Spleen (tissue), 11 donors: Measurements from ENCODE around the gene IGF1R. TPM values are rescaled to one million over a fixed set of nuclear protein-coding genes. Genes with fewer than 3 reads are reported as not detected.

Experiments
- DNase-seq: peaks from one replicate; pipeline ENCODE4 v3.0.0-alpha.2; 2020
- H3K27ac ChIP-seq, 8 donors: fragments of 200-600 bp; sonication (generic) in 7 of 8; 1 replicate in 4 of 8; 2 replicates in 4 of 8; pipeline versions ENCODE4 v1.5.0 to v1.8.0; 2016 to 2021; ENCODE audit warnings: inconsistent platforms in 4 of 8, mild to moderate bottlenecking in 4 of 8, moderate library complexity in 1 of 8
- H3K27me3 ChIP-seq, 7 donors: fragments of 200-600 bp; sonication (generic) in 6 of 7; replicated peaks in 1 of 7; 1 replicate in 4 of 7; 2 replicates in 3 of 7; pipeline versions ENCODE4 v1.5.0 to v1.8.0; 2016 to 2021; ENCODE audit warnings: inconsistent platforms in 3 of 7, mild to moderate bottlenecking in 1 of 7
- H3K36me3 ChIP-seq, 6 donors: fragments of 200-600 bp; sonication (generic) in 5 of 6; 1 replicate in 4 of 6; 2 replicates in 2 of 6; pipeline versions ENCODE4 v1.5.0 to v1.8.0; 2016 to 2021; ENCODE audit warnings: inconsistent platforms in 2 of 6
- H3K4me1 ChIP-seq, 6 donors: fragments of 200-600 bp; sonication (generic) in 5 of 6; 1 replicate in 3 of 6; 2 replicates in 3 of 6; pipeline versions ENCODE4 v1.5.0 to v1.8.0; 2016 to 2021; ENCODE audit warnings: inconsistent platforms in 3 of 6
- H3K4me3 ChIP-seq, 8 donors: fragments of 200-600 bp; sonication (generic) in 7 of 8; 1 replicate in 4 of 8; 2 replicates in 4 of 8; pipeline versions ENCODE4 v1.5.0 to v1.8.0; 2016 to 2021; ENCODE audit warnings: inconsistent platforms in 4 of 8, mild to moderate bottlenecking in 4 of 8, moderate library complexity in 2 of 8
- H3K9me3 ChIP-seq, 8 donors: fragments of 200-600 bp; sonication (generic) in 7 of 8; 1 replicate in 4 of 8; 2 replicates in 4 of 8; pipeline versions ENCODE4 v1.5.0 to v1.8.0; 2016 to 2021; ENCODE audit warnings: inconsistent platforms in 4 of 8
- CTCF ChIP-seq, 11 experiments: fragments of 200-600 bp in 7 of 11; fragments of 450-650 bp in 4 of 11; sonication (generic) in 4 of 11; IDR thresholded peaks in 8 of 11; conservative IDR thresholded peaks in 3 of 11; 1 replicate in 7 of 11; 2 replicates in 4 of 11; pipeline versions ENCODE4 v1.4.0 to v1.8.0; 2016 to 2021; ENCODE audit warnings: antibody characterized with exemption in 11 of 11, inconsistent platforms in 4 of 11, mild to moderate bottlenecking in 1 of 11
- POLR2A ChIP-seq, 3 donors: fragments of 450-650 bp; IDR thresholded peaks; one replicate each; pipeline ENCODE4 v1.5.1; 2017; ENCODE audit warnings: antibody characterized with exemption in 3 of 3, mild to moderate bottlenecking in 1 of 3
- POLR2AphosphoS5 ChIP-seq, 3 donors: sonication (generic); formaldehyde crosslinking; IDR thresholded peaks; one replicate each; pipeline ENCODE4 v1.5.1; 2017; ENCODE audit warnings: antibody characterized with exemption in 3 of 3
- WGBS, 5 donors: extraction: QIAGEN DNeasy Blood & Tissue Kit in 3 of 5; methylation state at CpG; one replicate each; pipeline versions ENCODE4 v1.1.5 to v1.1.7; 2013 to 2018; 5-methylcytosine and 5-hydroxymethylcytosine counted together
- intact Hi-C: fragments of 100-400 bp; cut with DNase I; formaldehyde crosslinking; loops from one replicate; pipeline ENCODE4 v1.15.0; 2023; ENCODE audit warnings: low total_unique reads
- polyA plus RNA-seq, 3 donors: library from polyadenylated mRNA; stranded (reverse); fragments of 200-250 nt; gene quantifications; one replicate each; pipeline ENCODE4 v1.2.1, GENCODE V29; 2013
- total RNA-seq, 7 donors: library from RNA; depleted of rRNA in 3 of 7; stranded (reverse); fragments of >200 nt in 3 of 7; fragmentation: NEBNext Ultra II Directional in 4 of 7; extraction: Animal tissue kit (Norgen Biotek cat#: 25700) in 4 of 7; gene quantifications; one replicate each; pipeline versions ENCODE4 v1.1.0 to v1.2.1, GENCODE V29; 2016 to 2021
- donor health status: healthy with polysubstance abuse.
- donor health status: DM: no; HTN: no; CAD: no; lungs with moderate emphysema.
- donor health status: DM: no; HTN: no; CAD: no.
- donor health status: Bipolar disorder and iron deficiency.
- donor health status: healthy.
- donor health status: DM: no; HTN: no; CAD: no.
- donor health status: DM: yes; HTN: yes; CAD: no.

IGF1R gene
- total and polyA plus RNA-seq, 10 donors: 1.1 to 104 (median 53.1) TPM

- intact Hi-C loops: loop anchor here (10.0 kb wide), 2 partner anchors 128 to 302 kb away; partner anchors contain the start of gene IGF1R
These were observed 124.6 kb downstream of the IGF1R start for GRCh38 chr15:98772895-98773294.

GRCh38 chr15:98773616-98774015 lies 125.3 kb downstream of the IGF1R start:
- H3K9me3 ChIP-seq: no peaks in the 10 kb centered on the region
- no peak overlapping the region for H3K4me3 ChIP-seq
- no peak for TF ChIP-seq CTCF (IDR thresholded peaks at IDR 0.05 in 8 of 11, conservative IDR thresholded peaks at IDR 0.05 in 3 of 11)
- DNase-seq: no peak
- WGBS, 5 donors: 79 to 93% (median 83%) methylated on average over 6 of the region's 6 CpGs
- intact Hi-C loops: loop anchor here (10.0 kb wide), 2 partner anchors 129 to 301 kb away; partner anchors contain the start of gene IGF1R
- H3K4me1 ChIP-seq: peaks cover 14 to 71% (median 34%) of the 10 kb centered on the region in 6 donors
- no peaks in the 10 kb centered on the region for H3K36me3 ChIP-seq
- no peaks in the 10 kb centered on the region for H3K27me3 ChIP-seq
- no peak overlapping the region for H3K27ac ChIP-seq

More at GRCh38 chr15:98772895-98773294, 124.6 kb downstream of the IGF1R start:
- H3K9me3 ChIP-seq: no peaks in the 10 kb centered on the region
- H3K4me1 ChIP-seq: peaks cover 10 to 63% (median 32%) of the 10 kb centered on the region in 6 donors
- no peak overlapping the region for H3K4me3 ChIP-seq
- H3K27me3 ChIP-seq: no peaks in the 10 kb centered on the region
- no peak for DNase-seq
- H3K36me3 ChIP-seq: no peaks in the 10 kb centered on the region
- WGBS, 5 donors: 53 to 79% (median 73%) methylated on average over 3 of the region's 3 CpGs
- TF ChIP-seq POLR2A (IDR thresholded peaks at IDR 0.05) (no peak), CTCF (IDR thresholded peaks at IDR 0.05 in 8 of 11, conservative IDR thresholded peaks at IDR 0.05 in 3 of 11) (no peak), POLR2AphosphoS5 (IDR thresholded peaks at IDR 0.05) (no peak)
- no peak overlapping the region for H3K27ac ChIP-seq

- no peak for DNase-seq
- H3K9me3 ChIP-seq: no peaks in the 10 kb centered on the region
- no peak overlapping the region for H3K4me3 ChIP-seq
- H3K27ac ChIP-seq: no peak overlapping the region
- TF ChIP-seq POLR2A (IDR thresholded peaks at IDR 0.05): no peak
- no peak for TF ChIP-seq POLR2AphosphoS5 (IDR thresholded peaks at IDR 0.05)
- TF ChIP-seq CTCF (IDR thresholded peaks at IDR 0.05 in 8 of 11, conservative IDR thresholded peaks at IDR 0.05 in 3 of 11): no peak
- intact Hi-C loops: loop anchor here (10.0 kb wide), 2 partner anchors 130 to 300 kb away; partner anchors contain the start of gene IGF1R
- no peaks in the 10 kb centered on the region for H3K36me3 ChIP-seq
- no peaks in the 10 kb centered on the region for H3K27me3 ChIP-seq
- H3K4me1 ChIP-seq: peaks cover 20 to 84% (median 47%) of the 10 kb centered on the region in 6 donors
- whole genome bisulfite sequencing, 5 donors: 71 to 88% (median 81%) methylated on average over 10 of the region's 10 CpGs
These were observed 126.6 kb downstream of the IGF1R start for GRCh38 chr15:98774756-98775497.

GRCh38 chr15:98775498-98776230 lies 127.3 kb downstream of the IGF1R start:
- Histone ChIP-seq H3K4me3 (no peak overlapping the region), H3K4me1 (peaks cover 20 to 86% (median 47%) of the 10 kb centered on the region in 6 donors), H3K36me3 (no peaks in the 10 kb centered on the region), H3K27me3 (no peaks in the 10 kb centered on the region), H3K9me3 (no peaks in the 10 kb centered on the region), H3K27ac (no peak overlapping the region)
- WGBS, 5 donors: 69 to 83% (median 78%) methylated on average over 7 of the region's 7 CpGs
- no peak for TF ChIP-seq POLR2A (IDR thresholded peaks at IDR 0.05)
- TF ChIP-seq CTCF (IDR thresholded peaks at IDR 0.05 in 8 of 11, conservative IDR thresholded peaks at IDR 0.05 in 3 of 11): no peak
- TF ChIP-seq POLR2AphosphoS5 (IDR thresholded peaks at IDR 0.05): no peak
- no peak for DNase-seq
- intact Hi-C loops: loop anchor here (10.0 kb wide), 2 partner anchors 131 to 299 kb away; partner anchors contain the start of gene IGF1R
